Measurements from ENCODE around the gene FILIP1.

Gene FILIP1

GRCh38 chr6:75467966-75468365 is 25.6 kb downstream of the FILIP1 start:
- no peak for TF ChIP-seq CTCF (IDR thresholded peaks at IDR 0.05; ENCODE audit: low read depth, low read length)
- DNase-seq (ENCODE audit: low read depth, low spot score): no peak
- no peak overlapping the region for H3K4me3 ChIP-seq (ENCODE audit: low read depth, low read length)
- in situ Hi-C loops (cut with HindIII; ENCODE audit: low sequenced_read_pairs): no loop called here

- in situ Hi-C loops (cut with HindIII; ENCODE audit: low sequenced_read_pairs): no loop called here
- no peak overlapping the region for H3K4me3 ChIP-seq (ENCODE audit: low read depth, low read length)
- TF ChIP-seq CTCF (IDR thresholded peaks at IDR 0.05; ENCODE audit: low read depth, low read length): no peak
- no peak for DNase-seq (ENCODE audit: low read depth, low spot score)
Measured at GRCh38 chr6:75467284-75467683, 26.3 kb downstream of the FILIP1 start.

- no peak overlapping the region for H3K4me3 ChIP-seq (ENCODE audit: low read depth, low read length)
- TF ChIP-seq CTCF (IDR thresholded peaks at IDR 0.05; ENCODE audit: low read depth, low read length): no peak
- in situ Hi-C loops (cut with HindIII; ENCODE audit: low sequenced_read_pairs): no loop called here
Measured at GRCh38 chr6:75466636-75467035, 27.0 kb downstream of the FILIP1 start.

GRCh38 chr6:75463908-75464307 is 29.7 kb downstream of the FILIP1 start:
- H3K4me3 ChIP-seq (ENCODE audit: low read depth, low read length): no peak overlapping the region
- no peak for TF ChIP-seq CTCF (IDR thresholded peaks at IDR 0.05; ENCODE audit: low read depth, low read length)
- in situ Hi-C loops (cut with HindIII; ENCODE audit: low sequenced_read_pairs): no loop called here
- no peak for DNase-seq (ENCODE audit: low read depth, low spot score)

More at GRCh38 chr6:75466636-75467035, 27.0 kb downstream of the FILIP1 start:
- DNase-seq (ENCODE audit: low read depth, low spot score): no peak

GRCh38 chr6:75463061-75463460 is 30.5 kb downstream of the FILIP1 start:
- H3K4me3 ChIP-seq (ENCODE audit: low read depth, low read length): no peak overlapping the region
- DNase-seq (ENCODE audit: low read depth, low spot score): no peak
- TF ChIP-seq CTCF (IDR thresholded peaks at IDR 0.05; ENCODE audit: low read depth, low read length): no peak
- in situ Hi-C loops (cut with HindIII; ENCODE audit: low sequenced_read_pairs): no loop called here

- no peak overlapping the region for H3K4me3 ChIP-seq (ENCODE audit: low read depth, low read length)
- in situ Hi-C loops (cut with HindIII; ENCODE audit: low sequenced_read_pairs): no loop called here
- DNase-seq (ENCODE audit: low read depth, low spot score): no peak
- TF ChIP-seq CTCF (IDR thresholded peaks at IDR 0.05; ENCODE audit: low read depth, low read length): no peak
Measured at GRCh38 chr6:75460681-75461080, 32.9 kb downstream of the FILIP1 start.

GRCh38 chr6:75458895-75459294 is 34.7 kb downstream of the FILIP1 start:
- no peak for TF ChIP-seq CTCF (IDR thresholded peaks at IDR 0.05; ENCODE audit: low read depth, low read length)
- in situ Hi-C loops (cut with HindIII; ENCODE audit: low sequenced_read_pairs): no loop called here
- DNase-seq (ENCODE audit: low read depth, low spot score): peak; percentile 14
- no peak overlapping the region for H3K4me3 ChIP-seq (ENCODE audit: low read depth, low read length)

All from astrocyte of the spinal cord (primary cell).